GM21717 (cell line): ENCODE measurements around the gene DPYSL4.

Source experiments
- ATAC-seq: cut with Tn5 transposase; IDR thresholded peaks from one replicate; pipeline ENCODE4 v1.9.1; 2021; ENCODE audit warnings: mild to moderate bottlenecking, moderate library complexity; ENCODE audit not compliant: unreplicated experiment

The DPYSL4 gene

GRCh38 chr10:132176623-132177500 is 9.9 kb upstream of the DPYSL4 start:
- ATAC-seq = no peak

- ATAC-seq = no peak
These were observed 8.7 kb upstream of the DPYSL4 start for GRCh38 chr10:132178046-132178445.

GRCh38 chr10:132178672-132179545 is 7.8 kb upstream of the DPYSL4 start:
- no peak for ATAC-seq

- no peak for ATAC-seq
These were observed 7.0 kb upstream of the DPYSL4 start for GRCh38 chr10:132179551-132180392.

GRCh38 chr10:132180736-132181135 is 6.0 kb upstream of the DPYSL4 start:
- ATAC-seq = no peak

- ATAC-seq = no peak
These were observed 4.9 kb upstream of the DPYSL4 start for GRCh38 chr10:132181691-132182425.

GRCh38 chr10:132182591-132182990 is 4.2 kb upstream of the DPYSL4 start:
- ATAC-seq = no peak

- ATAC-seq = no peak
These were observed 3.7 kb upstream of the DPYSL4 start for GRCh38 chr10:132183046-132183445.

GRCh38 chr10:132184816-132185593 is 1.7 kb upstream of the DPYSL4 start:
- no peak for ATAC-seq

- no peak for ATAC-seq
These were observed 904 bp upstream of the DPYSL4 start for GRCh38 chr10:132185601-132186487.

GRCh38 chr10:132187430-132188138 is 836 bp downstream of the DPYSL4 start:
- ATAC-seq = no peak

- no peak for ATAC-seq
These were observed 1.6 kb downstream of the DPYSL4 start for GRCh38 chr10:132188331-132188730.

GRCh38 chr10:132189016-132189415 is 2.3 kb downstream of the DPYSL4 start:
- ATAC-seq = no peak

GRCh38 chr10:132189810-132190422 is 3.2 kb downstream of the DPYSL4 start:
- no peak for ATAC-seq

- ATAC-seq = no peak
These were observed 5.6 kb downstream of the DPYSL4 start for GRCh38 chr10:132192076-132192975.

- no peak for ATAC-seq
These were observed 6.4 kb downstream of the DPYSL4 start for GRCh38 chr10:132192991-132193665.
